SK-N-SH treated with all-trans-retinoic acid at 6 μM for 48 hours (cell line): ENCODE results near the gene MICALL2.

Experiments
- ATAC-seq: fragments of 200-7000 bp; cut with Tn5 transposase; 3 replicates; pipeline ENCODE4 v1.9.1; 2020; ENCODE audit warnings: mild to moderate bottlenecking, moderate library complexity
- ARNTL ChIP-seq: fragments of 450-650 bp; formaldehyde crosslinking; IDR thresholded peaks from 2 replicates; pipeline ENCODE4 v1.5.0; 2020; ENCODE audit warnings: low read depth, mild to moderate bottlenecking, moderate library complexity, borderline replicate concordance
- CSDC2 ChIP-seq: fragments of 250-450 bp; sonication (Bioruptor Pico); IDR thresholded peaks from 2 replicates; pipeline ENCODE4 v1.5.0; 2020; ENCODE audit warnings: mild to moderate bottlenecking, moderate library complexity
- ESRRG ChIP-seq: fragments of 250-450 bp; sonication (Bioruptor Pico); IDR thresholded peaks from 2 replicates; pipeline ENCODE4 v1.6.1; 2021; ENCODE audit warnings: mild to moderate bottlenecking
- OSR1 ChIP-seq: fragments of 250-450 bp; sonication (Bioruptor Pico); IDR thresholded peaks from 2 replicates; pipeline ENCODE4 v1.8.0; 2022; ENCODE audit warnings: moderate library complexity, mild to moderate bottlenecking, inconsistent platforms
- PPARA ChIP-seq: fragments of 250-450 bp; sonication (Bioruptor Pico); IDR thresholded peaks from 2 replicates; pipeline ENCODE4 v1.5.0; 2020; ENCODE audit warnings: mild to moderate bottlenecking, borderline replicate concordance
- RARB ChIP-seq: fragments of 250-450 bp; sonication (Bioruptor Pico); IDR thresholded peaks from 2 replicates; pipeline ENCODE4 v1.8.0; 2021; ENCODE audit warnings: mild to moderate bottlenecking, moderate library complexity
- SNAI2 ChIP-seq: fragments of 250-450 bp; sonication (Bioruptor Pico); IDR thresholded peaks from 2 replicates; pipeline ENCODE4 v1.5.0; 2020; ENCODE audit warnings: mild to moderate bottlenecking, moderate library complexity
- TCF4 ChIP-seq: fragments of 250-450 bp; sonication (Bioruptor Pico); IDR thresholded peaks from 2 replicates; pipeline ENCODE4 v1.8.0; 2021; ENCODE audit warnings: mild to moderate bottlenecking, moderate library complexity, borderline replicate concordance
- TOX ChIP-seq: fragments of 250-450 bp; sonication (Bioruptor Pico); IDR thresholded peaks from 2 replicates; pipeline ENCODE4 v1.8.0; 2021; ENCODE audit warnings: mild to moderate bottlenecking, moderate library complexity, borderline replicate concordance
- ZC3H10 ChIP-seq: fragments of 250-450 bp; sonication (Bioruptor Pico); IDR thresholded peaks from 2 replicates; pipeline ENCODE4 v1.5.1; 2021; ENCODE audit warnings: mild to moderate bottlenecking, moderate library complexity
- ZFP3 ChIP-seq: fragments of 250-450 bp; sonication (Bioruptor Pico); IDR thresholded peaks from 2 replicates; pipeline ENCODE4 v1.5.0; 2020; ENCODE audit warnings: mild to moderate bottlenecking, moderate library complexity
- ZFP30 ChIP-seq: fragments of 450-650 bp; formaldehyde crosslinking; IDR thresholded peaks from 2 replicates; pipeline ENCODE4 v1.5.0; 2022; ENCODE audit warnings: mild to moderate bottlenecking, moderate library complexity
- ZNF565 ChIP-seq: fragments of 450-650 bp; formaldehyde crosslinking; conservative IDR thresholded peaks from 2 replicates; pipeline ENCODE4 v1.5.0; 2020; ENCODE audit warnings: low read depth, mild to moderate bottlenecking, moderate library complexity
- ZNF70 ChIP-seq: fragments of 450-650 bp; formaldehyde crosslinking; IDR thresholded peaks from 2 replicates; pipeline ENCODE4 v1.5.0; 2020; ENCODE audit warnings: mild to moderate bottlenecking, moderate library complexity
- ZNF8 ChIP-seq: fragments of 450-650 bp; formaldehyde crosslinking; IDR thresholded peaks from 2 replicates; pipeline ENCODE4 v1.5.0; 2020; ENCODE audit warnings: mild to moderate bottlenecking, moderate library complexity
- TF ChIP-seq, protein P1 (sequence below): fragments of 250-450 bp; sonication (Bioruptor Pico); IDR thresholded peaks from 2 replicates; pipeline ENCODE4 v1.5.0; 2020; ENCODE audit warnings: mild to moderate bottlenecking, moderate library complexity
- TF ChIP-seq, protein P2 (sequence below): fragments of 250-450 bp; sonication (Bioruptor Pico); IDR thresholded peaks from 2 replicates; pipeline ENCODE4 v1.8.0; 2021; ENCODE audit warnings: low read depth, mild to moderate bottlenecking, moderate library complexity, borderline replicate concordance
- TF ChIP-seq, protein P3 (sequence below): fragments of 250-450 bp; sonication (Bioruptor Pico); IDR thresholded peaks from 2 replicates; pipeline ENCODE4 v1.5.1; 2020; ENCODE audit warnings: low read depth, mild to moderate bottlenecking, moderate library complexity
- TF ChIP-seq, protein P4 (sequence below): fragments of 250-450 bp; sonication (Bioruptor Pico); IDR thresholded peaks from 2 replicates; pipeline ENCODE4 v1.8.0; 2020; ENCODE audit warnings: mild to moderate bottlenecking, moderate library complexity, borderline replicate concordance
- TF ChIP-seq, protein P5 (sequence below): fragments of 250-450 bp; sonication (Bioruptor Pico); IDR thresholded peaks from 2 replicates; pipeline ENCODE4 v1.5.1; 2021; ENCODE audit warnings: mild to moderate bottlenecking, moderate library complexity

Gene MICALL2

DNA sequence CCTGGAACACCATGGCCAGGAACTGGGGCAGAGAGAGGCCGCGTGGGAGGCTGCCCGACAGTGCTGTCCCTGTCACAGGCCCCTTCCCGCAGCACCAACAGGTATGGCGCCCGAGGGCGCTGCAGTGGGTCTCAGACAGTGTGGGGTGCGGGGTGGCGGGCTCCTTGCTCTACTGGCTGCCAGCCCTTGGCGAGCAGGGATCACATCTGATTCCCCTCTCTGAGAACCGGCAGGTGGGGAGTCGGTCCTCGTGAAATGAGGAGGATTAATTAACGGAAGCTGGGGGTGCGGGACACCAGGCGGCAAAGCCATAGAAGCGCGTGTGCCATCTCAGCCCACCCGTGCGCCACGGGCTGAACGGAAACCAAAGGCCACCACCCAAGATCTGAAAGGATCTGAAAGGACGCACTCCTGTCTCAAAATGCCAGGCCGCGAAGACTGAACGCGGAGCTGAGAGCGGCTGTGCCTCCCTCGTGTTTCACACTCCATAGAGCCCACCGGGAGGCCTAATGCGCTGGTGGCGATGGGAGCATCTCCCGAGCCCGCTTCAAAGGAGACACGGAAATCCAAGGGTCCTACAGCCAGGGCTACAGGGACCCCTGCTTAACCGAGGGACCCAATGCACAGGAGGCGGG lies 38.1 kb upstream of the MICALL2 start:
- no peak for ATAC-seq

DNA sequence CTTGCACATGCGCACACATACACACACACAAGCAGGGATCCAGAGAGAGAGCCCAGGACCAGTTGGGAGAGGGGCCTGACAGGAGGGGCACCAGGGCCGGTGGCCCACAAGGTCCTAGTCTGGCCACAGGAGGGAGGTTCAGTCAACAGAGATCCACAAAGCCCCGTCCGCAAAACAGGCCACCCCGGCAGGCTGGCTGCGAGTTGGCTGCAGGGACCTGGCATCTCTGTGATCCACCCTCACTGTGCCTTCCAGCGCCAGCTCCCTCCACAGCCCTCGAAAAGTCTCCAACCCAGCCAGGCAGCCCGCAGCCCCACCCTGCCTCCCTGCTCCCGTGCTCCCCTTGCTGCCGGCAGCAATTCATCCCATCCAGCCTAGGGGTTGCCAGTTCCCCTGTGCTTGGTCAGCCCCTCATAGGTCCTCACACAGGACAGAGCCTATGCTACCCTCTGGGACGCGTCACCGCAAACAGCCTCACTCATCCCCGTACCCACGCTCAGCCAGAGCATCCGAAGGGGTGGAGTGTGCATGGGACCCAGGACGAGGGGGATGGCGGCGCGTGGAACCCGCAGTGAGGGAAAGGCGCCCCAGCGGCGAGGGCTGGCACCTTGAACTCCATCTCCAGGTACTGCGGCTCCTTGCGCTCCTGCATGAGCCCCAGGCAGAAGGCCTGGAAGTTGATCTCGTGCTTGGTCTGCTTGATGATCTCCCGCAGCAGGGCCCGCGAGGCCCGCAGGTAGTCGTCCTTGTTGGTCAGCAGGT lies 37.4 kb upstream of the MICALL2 start:
- ATAC-seq = no peak
- TF ChIP-seq ZNF70 (CRISPR knock-in tag) (no peak), SNAI2 (CRISPR knock-in tag) (no peak), ZNF565 (CRISPR knock-in tag) (no peak), ZFP30 (no peak), OSR1 (CRISPR knock-in tag) (no peak), CSDC2 (CRISPR knock-in tag) (no peak), ZNF8 (no peak), PPARA (CRISPR knock-in tag) (no peak)
- TF ChIP-seq, protein P1, sequence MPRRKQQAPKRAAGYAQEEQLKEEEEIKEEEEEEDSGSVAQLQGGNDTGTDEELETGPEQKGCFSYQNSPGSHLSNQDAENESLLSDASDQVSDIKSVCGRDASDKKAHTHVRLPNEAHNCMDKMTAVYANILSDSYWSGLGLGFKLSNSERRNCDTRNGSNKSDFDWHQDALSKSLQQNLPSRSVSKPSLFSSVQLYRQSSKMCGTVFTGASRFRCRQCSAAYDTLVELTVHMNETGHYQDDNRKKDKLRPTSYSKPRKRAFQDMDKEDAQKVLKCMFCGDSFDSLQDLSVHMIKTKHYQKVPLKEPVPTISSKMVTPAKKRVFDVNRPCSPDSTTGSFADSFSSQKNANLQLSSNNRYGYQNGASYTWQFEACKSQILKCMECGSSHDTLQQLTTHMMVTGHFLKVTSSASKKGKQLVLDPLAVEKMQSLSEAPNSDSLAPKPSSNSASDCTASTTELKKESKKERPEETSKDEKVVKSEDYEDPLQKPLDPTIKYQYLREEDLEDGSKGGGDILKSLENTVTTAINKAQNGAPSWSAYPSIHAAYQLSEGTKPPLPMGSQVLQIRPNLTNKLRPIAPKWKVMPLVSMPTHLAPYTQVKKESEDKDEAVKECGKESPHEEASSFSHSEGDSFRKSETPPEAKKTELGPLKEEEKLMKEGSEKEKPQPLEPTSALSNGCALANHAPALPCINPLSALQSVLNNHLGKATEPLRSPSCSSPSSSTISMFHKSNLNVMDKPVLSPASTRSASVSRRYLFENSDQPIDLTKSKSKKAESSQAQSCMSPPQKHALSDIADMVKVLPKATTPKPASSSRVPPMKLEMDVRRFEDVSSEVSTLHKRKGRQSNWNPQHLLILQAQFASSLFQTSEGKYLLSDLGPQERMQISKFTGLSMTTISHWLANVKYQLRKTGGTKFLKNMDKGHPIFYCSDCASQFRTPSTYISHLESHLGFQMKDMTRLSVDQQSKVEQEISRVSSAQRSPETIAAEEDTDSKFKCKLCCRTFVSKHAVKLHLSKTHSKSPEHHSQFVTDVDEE (CRISPR knock-in tag) = no peak
- TF ChIP-seq, all 23 proteins: peak for 0

More for the DNA sequence above, 38.1 kb upstream of the MICALL2 start:
- TF ChIP-seq ARNTL (CRISPR knock-in tag) (no peak), ZFP3 (no peak), SNAI2 (CRISPR knock-in tag) (no peak), TOX (CRISPR knock-in tag) (no peak), TCF4 (no peak), ZNF70 (CRISPR knock-in tag) (no peak), ZC3H10 (CRISPR knock-in tag) (no peak), ZNF565 (CRISPR knock-in tag) (no peak), ZFP30 (no peak), ZNF8 (no peak), OSR1 (CRISPR knock-in tag) (no peak), CSDC2 (CRISPR knock-in tag) (no peak), RARB (no peak), PPARA (CRISPR knock-in tag) (no peak), ESRRG (CRISPR knock-in tag) (no peak)
- TF ChIP-seq, protein P2, sequence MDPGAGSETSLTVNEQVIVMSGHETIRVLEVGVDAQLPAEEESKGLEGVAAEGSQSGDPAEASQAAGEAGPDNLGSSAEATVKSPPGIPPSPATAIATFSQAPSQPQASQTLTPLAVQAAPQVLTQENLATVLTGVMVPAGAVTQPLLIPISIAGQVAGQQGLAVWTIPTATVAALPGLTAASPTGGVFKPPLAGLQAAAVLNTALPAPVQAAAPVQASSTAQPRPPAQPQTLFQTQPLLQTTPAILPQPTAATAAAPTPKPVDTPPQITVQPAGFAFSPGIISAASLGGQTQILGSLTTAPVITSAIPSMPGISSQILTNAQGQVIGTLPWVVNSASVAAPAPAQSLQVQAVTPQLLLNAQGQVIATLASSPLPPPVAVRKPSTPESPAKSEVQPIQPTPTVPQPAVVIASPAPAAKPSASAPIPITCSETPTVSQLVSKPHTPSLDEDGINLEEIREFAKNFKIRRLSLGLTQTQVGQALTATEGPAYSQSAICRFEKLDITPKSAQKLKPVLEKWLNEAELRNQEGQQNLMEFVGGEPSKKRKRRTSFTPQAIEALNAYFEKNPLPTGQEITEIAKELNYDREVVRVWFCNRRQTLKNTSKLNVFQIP (CRISPR knock-in tag) = no peak
- TF ChIP-seq, protein P3, sequence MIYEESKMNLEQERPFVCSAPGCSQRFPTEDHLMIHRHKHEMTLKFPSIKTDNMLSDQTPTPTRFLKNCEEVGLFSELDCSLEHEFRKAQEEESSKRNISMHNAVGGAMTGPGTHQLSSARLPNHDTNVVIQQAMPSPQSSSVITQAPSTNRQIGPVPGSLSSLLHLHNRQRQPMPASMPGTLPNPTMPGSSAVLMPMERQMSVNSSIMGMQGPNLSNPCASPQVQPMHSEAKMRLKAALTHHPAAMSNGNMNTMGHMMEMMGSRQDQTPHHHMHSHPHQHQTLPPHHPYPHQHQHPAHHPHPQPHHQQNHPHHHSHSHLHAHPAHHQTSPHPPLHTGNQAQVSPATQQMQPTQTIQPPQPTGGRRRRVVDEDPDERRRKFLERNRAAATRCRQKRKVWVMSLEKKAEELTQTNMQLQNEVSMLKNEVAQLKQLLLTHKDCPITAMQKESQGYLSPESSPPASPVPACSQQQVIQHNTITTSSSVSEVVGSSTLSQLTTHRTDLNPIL = no peak
- TF ChIP-seq, protein P1 (CRISPR knock-in tag) = no peak
- TF ChIP-seq, protein P4, sequence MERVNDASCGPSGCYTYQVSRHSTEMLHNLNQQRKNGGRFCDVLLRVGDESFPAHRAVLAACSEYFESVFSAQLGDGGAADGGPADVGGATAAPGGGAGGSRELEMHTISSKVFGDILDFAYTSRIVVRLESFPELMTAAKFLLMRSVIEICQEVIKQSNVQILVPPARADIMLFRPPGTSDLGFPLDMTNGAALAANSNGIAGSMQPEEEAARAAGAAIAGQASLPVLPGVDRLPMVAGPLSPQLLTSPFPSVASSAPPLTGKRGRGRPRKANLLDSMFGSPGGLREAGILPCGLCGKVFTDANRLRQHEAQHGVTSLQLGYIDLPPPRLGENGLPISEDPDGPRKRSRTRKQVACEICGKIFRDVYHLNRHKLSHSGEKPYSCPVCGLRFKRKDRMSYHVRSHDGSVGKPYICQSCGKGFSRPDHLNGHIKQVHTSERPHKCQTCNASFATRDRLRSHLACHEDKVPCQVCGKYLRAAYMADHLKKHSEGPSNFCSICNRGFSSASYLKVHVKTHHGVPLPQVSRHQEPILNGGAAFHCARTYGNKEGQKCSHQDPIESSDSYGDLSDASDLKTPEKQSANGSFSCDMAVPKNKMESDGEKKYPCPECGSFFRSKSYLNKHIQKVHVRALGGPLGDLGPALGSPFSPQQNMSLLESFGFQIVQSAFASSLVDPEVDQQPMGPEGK = no peak
- TF ChIP-seq, protein P5, sequence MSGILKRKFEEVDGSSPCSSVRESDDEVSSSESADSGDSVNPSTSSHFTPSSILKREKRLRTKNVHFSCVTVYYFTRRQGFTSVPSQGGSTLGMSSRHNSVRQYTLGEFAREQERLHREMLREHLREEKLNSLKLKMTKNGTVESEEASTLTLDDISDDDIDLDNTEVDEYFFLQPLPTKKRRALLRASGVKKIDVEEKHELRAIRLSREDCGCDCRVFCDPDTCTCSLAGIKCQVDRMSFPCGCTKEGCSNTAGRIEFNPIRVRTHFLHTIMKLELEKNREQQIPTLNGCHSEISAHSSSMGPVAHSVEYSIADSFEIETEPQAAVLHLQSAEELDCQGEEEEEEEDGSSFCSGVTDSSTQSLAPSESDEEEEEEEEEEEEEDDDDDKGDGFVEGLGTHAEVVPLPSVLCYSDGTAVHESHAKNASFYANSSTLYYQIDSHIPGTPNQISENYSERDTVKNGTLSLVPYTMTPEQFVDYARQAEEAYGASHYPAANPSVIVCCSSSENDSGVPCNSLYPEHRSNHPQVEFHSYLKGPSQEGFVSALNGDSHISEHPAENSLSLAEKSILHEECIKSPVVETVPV (CRISPR knock-in tag) = no peak
- TF ChIP-seq, all 23 proteins: peak for 0
